H1 (cell line): Measurements from ENCODE around the gene EML4. TPM values are rescaled to one million over a fixed set of nuclear protein-coding genes. Genes with fewer than 3 reads are reported as not detected.

ENCODE experiments used
- CTCF ChIA-PET: fragments of 300-600 bp; sonication (Branson Sonifier 250); formaldehyde crosslinking; loops from one replicate; lab custom pipeline; 2021; ENCODE audit not compliant: partially characterized antibody; lab: Charles Lee
- POLR2A ChIA-PET: fragments of 300-600 bp; sonication (Branson Sonifier 250); formaldehyde crosslinking; loops from one replicate; lab custom pipeline; 2021; ENCODE audit warnings: inconsistent platforms; ENCODE audit not compliant: partially characterized antibody; lab: Charles Lee
- DNase-seq, 2 experiments: peaks; one replicate each; pipeline versions ENCODE4 v3.0.0 to v3.0.0-alpha.2; 2010 to 2022; ENCODE audit warnings: low spot score in 2 of 2, low read depth in 1 of 2, mixed read lengths in 1 of 2
- FAIRE-seq: peaks from 2 replicates; lab custom pipeline; 2011; peaks lifted over from hg19 to GRCh38; lab: Jason Lieb, UNC
- H2AFZ ChIP-seq: 2 replicates; pipeline ENCODE4 v1.8.1; 2012; ENCODE audit warnings: low read length, inconsistent platforms
- H2AK5ac ChIP-seq: 2 replicates; pipeline ENCODE4 v1.6.1; 2013; ENCODE audit warnings: low read depth, low read length
- H2BK120ac ChIP-seq: replicated peaks from 2 replicates; pipeline ENCODE3; 2013; ENCODE audit warnings: low read depth, low read length, inconsistent platforms
- H2BK12ac ChIP-seq: 2 replicates; pipeline ENCODE4 v1.6.1; 2013; ENCODE audit warnings: low read depth, low read length
- H2BK15ac ChIP-seq: 2 replicates; pipeline ENCODE4 v1.6.1; 2013; ENCODE audit warnings: low read length
- H2BK20ac ChIP-seq: 2 replicates; pipeline ENCODE4 v1.6.1; 2013; ENCODE audit warnings: low read length
- H2BK5ac ChIP-seq: 2 replicates; pipeline ENCODE4 v1.6.1; 2013; ENCODE audit warnings: low read depth, low read length
- H3K14ac ChIP-seq: 2 replicates; pipeline ENCODE4 v1.6.1; 2013; ENCODE audit warnings: inconsistent platforms; ENCODE audit not compliant: insufficient read length
- H3K18ac ChIP-seq: 2 replicates; pipeline ENCODE4 v1.6.1; 2013; ENCODE audit warnings: low read length; ENCODE audit errors: extremely low read depth
- H3K23ac ChIP-seq: 2 replicates; pipeline ENCODE4 v1.6.1; 2013; ENCODE audit warnings: inconsistent platforms; ENCODE audit not compliant: insufficient read length
- H3K23me2 ChIP-seq: 2 replicates; pipeline ENCODE4 v1.6.1; 2013; ENCODE audit warnings: low read depth, low read length
- H3K27ac ChIP-seq: 2 replicates; pipeline ENCODE4 v1.6.1; 2011; ENCODE audit warnings: low read depth, low read length, inconsistent platforms
- H3K27me3 ChIP-seq, 4 experiments: replicated peaks in 1 of 4; 1 replicate in 1 of 4; 2 replicates in 3 of 4; pipeline versions ENCODE4 v1.6.1 to v1.8.1; 2011 to 2013; ENCODE audit warnings: low read length in 3 of 4, mild to moderate bottlenecking in 3 of 4, inconsistent platforms in 2 of 4, mixed read lengths in 2 of 4, moderate library complexity in 1 of 4; ENCODE audit not compliant: control insufficient read depth in 3 of 4, insufficient read depth in 3 of 4; ENCODE audit errors: extremely low read depth in 1 of 4
- H3K36me3 ChIP-seq, 4 experiments: 2 replicates each; pipeline versions ENCODE4 v1.6.1 to v1.8.1; 2011 to 2013; ENCODE audit warnings: mild to moderate bottlenecking in 4 of 4, low read length in 3 of 4, moderate library complexity in 2 of 4, control low read depth in 1 of 4, inconsistent platforms in 1 of 4; ENCODE audit not compliant: insufficient read depth in 4 of 4, control insufficient read depth in 2 of 4
- H3K4ac ChIP-seq: replicated peaks from 2 replicates; pipeline ENCODE3; 2013; ENCODE audit warnings: low read length, low read depth, mixed read lengths, inconsistent platforms; ENCODE audit not compliant: insufficient read length
- H3K4me1 ChIP-seq, 4 experiments: replicated peaks in 1 of 4; 1 replicate in 1 of 4; 2 replicates in 3 of 4; pipeline versions ENCODE4 v1.6.1 to v1.8.1; 2011 to 2013; ENCODE audit warnings: low read length in 3 of 4, inconsistent platforms in 2 of 4, mixed read lengths in 1 of 4; ENCODE audit not compliant: insufficient read depth in 4 of 4, control insufficient read depth in 3 of 4
- H3K4me2 ChIP-seq, 2 experiments: 2 replicates each; pipeline versions ENCODE4 v1.6.1 to v1.8.1; 2011 to 2013; ENCODE audit warnings: low read depth in 2 of 2, low read length in 2 of 2, control low read depth in 1 of 2, inconsistent platforms in 1 of 2, mild to moderate bottlenecking in 1 of 2; ENCODE audit not compliant: insufficient read depth in 1 of 2
- H3K4me3 ChIP-seq, 4 experiments: fragments of 200-600, 300-600 bp in 1 of 4; sonication (generic), shearing (Covaris generic), sonication (Bioruptor Twin) in 1 of 4; 2 replicates each; pipeline versions ENCODE4 v1.5.1 to v1.8.1; 2011 to 2016; ENCODE audit warnings: low read length in 4 of 4, low read depth in 3 of 4, control low read depth in 2 of 4, inconsistent platforms in 2 of 4, mild to moderate bottlenecking in 2 of 4, mixed read lengths in 1 of 4, moderate library complexity in 1 of 4; ENCODE audit not compliant: insufficient read depth in 2 of 4; ENCODE audit errors: extremely low read depth in 1 of 4
- H3K56ac ChIP-seq: replicated peaks from 2 replicates; pipeline ENCODE3; 2013; ENCODE audit warnings: low read depth, mild to moderate bottlenecking, mixed read lengths, low read length, inconsistent platforms; ENCODE audit not compliant: insufficient read length
- H3K79me1 ChIP-seq: 2 replicates; pipeline ENCODE4 v1.6.1; 2013; ENCODE audit warnings: low read depth, low read length, control low read depth
- H3K79me2 ChIP-seq, 2 experiments: 2 replicates each; pipeline versions ENCODE4 v1.6.1 to v1.8.1; 2012 to 2013; ENCODE audit warnings: low read length in 2 of 2, mild to moderate bottlenecking in 2 of 2, inconsistent platforms in 1 of 2; ENCODE audit not compliant: insufficient read depth in 2 of 2, control insufficient read depth in 1 of 2
- H3K9ac ChIP-seq, 4 experiments: replicated peaks in 1 of 4; 1 replicate in 1 of 4; 2 replicates in 3 of 4; pipeline versions ENCODE4 v1.6.1 to v1.8.1; 2011 to 2013; ENCODE audit warnings: low read depth in 3 of 4, low read length in 3 of 4, control low read depth in 2 of 4, mild to moderate bottlenecking in 2 of 4, moderate library complexity in 2 of 4, inconsistent platforms in 1 of 4; ENCODE audit errors: extremely low read depth in 1 of 4
- H3K9me3 ChIP-seq, 2 experiments: 2 replicates each; pipeline versions ENCODE4 v1.6.1 to v1.8.1; 2012 to 2013; ENCODE audit warnings: mild to moderate bottlenecking in 2 of 2, moderate library complexity in 2 of 2, control low read depth in 1 of 2, inconsistent platforms in 1 of 2, low read depth in 1 of 2, low read length in 1 of 2, mixed read lengths in 1 of 2; ENCODE audit not compliant: insufficient read depth in 2 of 2
- H4K20me1 ChIP-seq, 2 experiments: replicated peaks in 1 of 2; 2 replicates each; pipeline versions ENCODE3 to v1.8.1; 2011 to 2013; ENCODE audit warnings: inconsistent platforms in 2 of 2, low read length in 2 of 2, mild to moderate bottlenecking in 1 of 2; ENCODE audit not compliant: insufficient read depth in 2 of 2, control insufficient read depth in 1 of 2
- H4K5ac ChIP-seq: 2 replicates; pipeline ENCODE4 v1.6.1; 2013; ENCODE audit warnings: low read length, low read depth, mixed read lengths, inconsistent platforms; ENCODE audit not compliant: insufficient read length
- H4K8ac ChIP-seq: 2 replicates; pipeline ENCODE4 v1.8.0; 2013; ENCODE audit warnings: mild to moderate bottlenecking, moderate library complexity, low read length, inconsistent platforms; ENCODE audit not compliant: insufficient read depth; ENCODE audit errors: extremely low read depth
- H4K91ac ChIP-seq: replicated peaks from 2 replicates; pipeline ENCODE3; 2013; ENCODE audit warnings: low read length, mixed read lengths, inconsistent platforms; ENCODE audit not compliant: insufficient read length
- BRCA1 ChIP-seq: IDR thresholded peaks from 2 replicates; pipeline ENCODE4 v1.6.1; 2012; ENCODE audit warnings: low read depth, low read length, improper control_type of control experiment
- CREB1 ChIP-seq: IDR thresholded peaks from 2 replicates; pipeline ENCODE4 v1.6.1; 2012; ENCODE audit warnings: inconsistent platforms
- NRF1 ChIP-seq: IDR thresholded peaks from 2 replicates; pipeline ENCODE4 v1.6.1; 2011; ENCODE audit warnings: mild to moderate bottlenecking, low read depth, low read length, improper control_type of control experiment
- POLR2A ChIP-seq, 2 experiments: IDR thresholded peaks; 1 replicate in 1 of 2; 2 replicates in 1 of 2; pipeline ENCODE4 v1.6.1; 2011; ENCODE audit warnings: low read depth in 2 of 2, low read length in 2 of 2, mild to moderate bottlenecking in 2 of 2; ENCODE audit errors: control extremely low read depth in 1 of 2
- POU5F1 ChIP-seq: IDR thresholded peaks from 2 replicates; pipeline ENCODE4 v1.6.1; 2011; ENCODE audit warnings: low read depth, mild to moderate bottlenecking, low read length, moderate library complexity
- RBBP5 ChIP-seq: IDR thresholded peaks from 2 replicates; pipeline ENCODE4 v1.7.1; 2012; ENCODE audit warnings: low read depth, mild to moderate bottlenecking, inconsistent platforms, low read length, moderate library complexity, borderline replicate concordance
- SIN3A ChIP-seq, 2 experiments: IDR thresholded peaks in 1 of 2; conservative IDR thresholded peaks in 1 of 2; 2 replicates each; pipeline ENCODE4 v1.6.1; 2011 to 2012; ENCODE audit warnings: low read length in 2 of 2, improper control_type of control experiment in 1 of 2, low read depth in 1 of 2, mild to moderate bottlenecking in 1 of 2
- SIRT6 ChIP-seq: IDR thresholded peaks from one replicate; pipeline ENCODE4 v1.7.1; 2012; ENCODE audit warnings: low read length, inconsistent platforms
- SP1 ChIP-seq: IDR thresholded peaks from 2 replicates; pipeline ENCODE4 v1.6.1; 2011; ENCODE audit warnings: low read depth, low read length
- TAF1 ChIP-seq: IDR thresholded peaks from 2 replicates; pipeline ENCODE4 v1.6.1; 2011; ENCODE audit warnings: mild to moderate bottlenecking, low read depth, low read length
- YY1 ChIP-seq: IDR thresholded peaks from 2 replicates; pipeline ENCODE4 v1.6.1; 2011; ENCODE audit warnings: low read depth, mild to moderate bottlenecking, low read length
- WGBS, 2 experiments: shearing (Covaris generic) in 1 of 2; methylation state at CpG; one replicate each; pipeline versions ENCODE4 v1.1.6 to v1.1.7; 2013 to 2015; ENCODE audit warnings: low lambda C conversion rate in 2 of 2, mixed read lengths in 2 of 2, inconsistent platforms in 1 of 2, low coverage in 1 of 2, missing lambda C conversion rate in 1 of 2; ENCODE audit not compliant: insufficient replicate concordance in 2 of 2, insufficient coverage in 1 of 2, insufficient read length in 1 of 2; ENCODE audit errors: extremely low coverage in 1 of 2, missing lambda C conversion rate in 1 of 2; 5-methylcytosine and 5-hydroxymethylcytosine counted together
- polyA plus RNA-seq, 7 experiments: library from polyadenylated mRNA; depleted of rRNA in 3 of 7; stranded (reverse) in 5 of 7; unstranded in 2 of 7; fragments of >200 nt in 5 of 7; fragments of 200-250 nt in 2 of 7; gene quantifications; 1 replicate in 5 of 7; 2 replicates in 1 of 7; 4 replicates in 1 of 7; pipeline versions ENCODE4 v1.2.1 to v1.2.3, GENCODE V29; 2011 to 2013; ENCODE audit warnings: missing spikeins in 2 of 7, mixed read lengths in 2 of 7
- total RNA-seq: library from RNA; stranded (reverse); fragmentation: NEBNext Ultra II Directional; extraction: Animal tissue kit (Norgen Biotek cat#: 25700); gene quantifications from 2 replicates; pipeline ENCODE4 v1.2.1, GENCODE V29; 2021
- TF ChIP-seq, protein P1 (sequence below): IDR thresholded peaks from 2 replicates; pipeline ENCODE4 v1.6.1; 2011; ENCODE audit warnings: low read length, improper control_type of control experiment

The EML4 gene
- total and polyA plus RNA-seq, 2 of the 8 experiments (the other 6 are each of a cell fraction or from before 2014, with no cell fraction given) = 50.1 to 104 TPM

DNA sequence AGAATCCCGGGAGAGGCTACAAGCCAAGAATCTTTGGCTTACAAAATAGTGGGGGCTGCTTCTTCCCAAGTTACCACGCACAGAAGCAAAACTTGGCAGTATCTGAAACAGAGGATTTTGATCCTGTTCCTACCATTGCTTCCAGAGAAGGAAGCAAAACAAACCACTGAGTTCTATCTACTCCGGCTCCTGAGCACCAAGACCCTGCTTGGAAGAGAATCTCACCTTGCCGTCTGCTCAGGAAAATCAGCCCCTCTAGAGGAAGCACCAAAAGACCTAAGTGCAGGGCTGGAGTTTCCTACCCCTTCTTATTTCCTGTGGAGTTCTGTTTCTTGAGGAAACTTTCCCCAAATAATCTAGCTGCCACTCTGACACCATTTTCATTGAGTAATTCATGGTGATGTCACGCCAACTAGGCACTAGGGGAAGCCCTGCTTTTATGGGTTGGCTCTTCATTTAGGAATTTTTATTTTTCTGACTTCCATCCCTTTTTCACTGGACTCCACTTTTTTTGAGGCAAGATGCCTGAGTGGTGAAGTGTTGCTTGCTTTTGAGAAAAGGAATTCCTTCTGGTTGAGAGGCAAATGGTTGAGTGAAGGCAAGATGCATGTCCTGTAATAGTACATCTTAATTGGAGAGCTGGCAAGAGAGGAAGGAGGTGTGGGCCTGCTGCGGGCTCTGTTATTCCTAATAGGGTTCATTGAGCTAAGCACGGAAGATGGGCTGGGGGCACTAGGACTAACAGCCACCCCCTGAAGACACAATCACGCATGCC, 36.8 kb upstream of the EML4 start:
- peak overlapping the region in 1 of 4 experiments; percentile 18; a peak in 1 of 8 replicates for H3K4me3 ChIP-seq
- H2BK20ac ChIP-seq = peak overlapping the region; percentile 67; the same call in 1 of the 2 replicates
- H3K27ac ChIP-seq = no peak overlapping the region
- no peak overlapping the region for H3K14ac ChIP-seq
- CTCF ChIA-PET = interaction anchor here (0.7 to 2.6 kb wide), 5 partner anchors 9 to 64 kb away, joined by 3 to 9 read pairs (median 4); no protein-coding TSS in a partner anchor
- H4K8ac ChIP-seq = 0 out of 2 replicates have a peak overlapping the region, but pooled peaks have one; percentile 16
- peak overlapping the region; percentile 98; the same call in 1 of the 2 replicates for H2BK12ac ChIP-seq
- H3K79me1 ChIP-seq = no peaks in the 10 kb centered on the region
- peak overlapping the region; percentile 73; the same call in 1 of the 2 replicates for H2BK5ac ChIP-seq
- POLR2A ChIA-PET = interaction anchor here (0.9 to 1.9 kb wide), 3 partner anchors 10 to 36 kb away, joined by 3 to 6 read pairs (median 4); partner anchors contain the start of gene EML4
- H3K4me1 ChIP-seq = peaks cover 0 to 16% (median 10%) of the 10 kb centered on the region in 4 experiments; a peak in 6 of 7 replicates
- no peak overlapping the region for H3K9ac ChIP-seq
- no peak overlapping the region for H4K91ac ChIP-seq
- H3K18ac ChIP-seq = peak overlapping the region; percentile 78; the same call in 1 of the 2 replicates
- H4K20me1 ChIP-seq = no peaks in the 10 kb centered on the region
- peak overlapping the region; percentile 47; the same call in 1 of the 2 replicates for H2AFZ ChIP-seq
- no peak overlapping the region for H3K4ac ChIP-seq
- WGBS, 2 experiments = 75% methylated on average over 8 of the region's 8 CpGs; no CpG with 5 or more reads in 1 of the 2 experiments
- H3K9me3 ChIP-seq = no peaks in the 10 kb centered on the region
- H3K79me2 ChIP-seq = no peaks in the 10 kb centered on the region
- H3K36me3 ChIP-seq = no peaks in the 10 kb centered on the region
- FAIRE-seq (no peak), DNase-seq (no peak)
- H2BK15ac ChIP-seq = no peak overlapping the region
- H3K23ac ChIP-seq = no peak overlapping the region
- no peak overlapping the region for H4K5ac ChIP-seq
- no peak overlapping the region for H3K56ac ChIP-seq
- no peak overlapping the region for H2BK120ac ChIP-seq
- H3K27me3 ChIP-seq = no peaks in the 10 kb centered on the region
- H3K23me2 ChIP-seq = no peaks in the 10 kb centered on the region
- peak overlapping the region; percentile 24 to 58 for H3K4me2 ChIP-seq
- no peak overlapping the region for H2AK5ac ChIP-seq
- no peak for TF ChIP-seq RBBP5
- TF ChIP-seq POU5F1 = no peak
- TF ChIP-seq POLR2A (IDR thresholded peaks at IDR 0.05; ENCODE audit: control extremely low read depth in 1 of 2, low read depth in 2 of 2, low read length in 2 of 2) = no peak
- no peak for TF ChIP-seq SIN3A (conservative IDR thresholded peaks at IDR 0.05 in 1 of 2, IDR thresholded peaks at IDR 0.05 in 1 of 2; ENCODE audit: low read depth in 1 of 2, low read length in 2 of 2)
- no peak for TF ChIP-seq YY1
- TF ChIP-seq TAF1 = no peak
- no peak for TF ChIP-seq BRCA1
- TF ChIP-seq, protein P1, sequence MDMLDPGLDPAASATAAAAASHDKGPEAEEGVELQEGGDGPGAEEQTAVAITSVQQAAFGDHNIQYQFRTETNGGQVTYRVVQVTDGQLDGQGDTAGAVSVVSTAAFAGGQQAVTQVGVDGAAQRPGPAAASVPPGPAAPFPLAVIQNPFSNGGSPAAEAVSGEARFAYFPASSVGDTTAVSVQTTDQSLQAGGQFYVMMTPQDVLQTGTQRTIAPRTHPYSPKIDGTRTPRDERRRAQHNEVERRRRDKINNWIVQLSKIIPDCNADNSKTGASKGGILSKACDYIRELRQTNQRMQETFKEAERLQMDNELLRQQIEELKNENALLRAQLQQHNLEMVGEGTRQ = no peak
- TF ChIP-seq SP1 = no peak
- no peak for TF ChIP-seq CREB1
- no peak for TF ChIP-seq SIRT6
- no peak for TF ChIP-seq NRF1
